Activated CD8-positive, alpha-beta memory T cell treated with anti-CD3 and anti-CD28 coated beads, Interleukin-2, amount 50 U/mL, for 48 hours (primary cell): ENCODE data around the gene RPL13.
"Not testable (repeated sequence)": the region's sequence is repeated elsewhere in the genome, so short reads cannot be mapped to it uniquely, and the experiment has no call there.

Experiments
- DNase-seq: peaks from one replicate; pipeline ENCODE4 v3.0.0-alpha.2; 2020

The RPL13 gene

GRCh38 chr16:89581045-89581695, 20.7 kb downstream of the RPL13 start:
- DNase-seq = no peak

- DNase-seq = no peak
Measured at GRCh38 chr16:89581861-89582563, 21.5 kb downstream of the RPL13 start.

GRCh38 chr16:89582614-89583196, 22.2 kb downstream of the RPL13 start:
- no peak for DNase-seq

GRCh38 chr16:89583197-89583894, 22.9 kb downstream of the RPL13 start:
- DNase-seq = no peak

GRCh38 chr16:89583895-89584644, 23.6 kb downstream of the RPL13 start:
- no peak for DNase-seq

GRCh38 chr16:89584768-89585549, 24.5 kb downstream of the RPL13 start:
- no peak for DNase-seq

- no peak for DNase-seq
Measured at GRCh38 chr16:89586218-89586617, 25.7 kb downstream of the RPL13 start.

GRCh38 chr16:89586853-89587252, 26.4 kb downstream of the RPL13 start:
- no peak for DNase-seq

- DNase-seq = not testable (repeated sequence)
Measured at GRCh38 chr16:89587676-89588075, 27.2 kb downstream of the RPL13 start.

GRCh38 chr16:89588413-89589109, 28.1 kb downstream of the RPL13 start:
- no peak for DNase-seq

- DNase-seq = no peak
Measured at GRCh38 chr16:89589241-89589926, 28.9 kb downstream of the RPL13 start.

GRCh38 chr16:89593841-89594240, 33.4 kb downstream of the RPL13 start:
- DNase-seq = no peak

- DNase-seq = no peak
Measured at GRCh38 chr16:89595330-89596060, 35.0 kb downstream of the RPL13 start.

- no peak for DNase-seq
Measured at GRCh38 chr16:89596061-89596689, 35.7 kb downstream of the RPL13 start.

GRCh38 chr16:89596957-89597649, 36.6 kb downstream of the RPL13 start:
- no peak for DNase-seq

GRCh38 chr16:89598199-89598598, 37.7 kb downstream of the RPL13 start:
- no peak for DNase-seq

- DNase-seq = no peak
Measured at GRCh38 chr16:89599451-89599858, 39.0 kb downstream of the RPL13 start.

GRCh38 chr16:89599902-89600301, 39.4 kb downstream of the RPL13 start:
- DNase-seq = no peak

GRCh38 chr16:89600427-89600826, 39.9 kb downstream of the RPL13 start:
- no peak for DNase-seq
